NCI-H1105 (cell line): Measurements from ENCODE around the gene MMP15.
"Not testable (repeated sequence)": the region's sequence is repeated elsewhere in the genome, so short reads cannot be mapped to it uniquely, and the experiment has no call there.

Experiments
- DNase-seq: peaks from one replicate; lab custom pipeline; 2025; lab: John Stamatoyannopoulos, UW

Gene MMP15

GRCh38 chr16:58025351-58026138, at the start of gene MMP15:
Gene MMP15, plus strand, starts transcription at chr16:58025754. Its CDS starts 597 bp downstream, at chr16:58026351.
- DNase-seq = peak; percentile 62

- DNase-seq = no peak
These were observed 49.2 kb upstream of the MMP15 start for GRCh38 chr16:57976331-57976796.

- DNase-seq = no peak
These were observed 48.0 kb upstream of the MMP15 start for GRCh38 chr16:57977418-57978069.

GRCh38 chr16:57978070-57978465, 47.5 kb upstream of the MMP15 start:
- DNase-seq = not testable (repeated sequence)

- no peak for DNase-seq
These were observed 46.5 kb upstream of the MMP15 start for GRCh38 chr16:57979006-57979585.

- DNase-seq = no peak
These were observed 43.9 kb upstream of the MMP15 start for GRCh38 chr16:57981636-57982035.

- no peak for DNase-seq
These were observed 43.2 kb upstream of the MMP15 start for GRCh38 chr16:57982385-57982784.

GRCh38 chr16:57984443-57985203, 40.9 kb upstream of the MMP15 start:
- DNase-seq = no peak

- no peak for DNase-seq
These were observed 40.1 kb upstream of the MMP15 start for GRCh38 chr16:57985204-57986181.

- no peak for DNase-seq
These were observed 39.4 kb upstream of the MMP15 start for GRCh38 chr16:57986196-57986595.

- no peak for DNase-seq
These were observed 37.9 kb upstream of the MMP15 start for GRCh38 chr16:57987441-57988177.

- peak; percentile 16 for DNase-seq
These were observed 36.6 kb upstream of the MMP15 start for GRCh38 chr16:57988929-57989328.

GRCh38 chr16:57991551-57992059, 33.9 kb upstream of the MMP15 start:
- DNase-seq = no peak

- no peak for DNase-seq
These were observed 33.5 kb upstream of the MMP15 start for GRCh38 chr16:57992084-57992483.

GRCh38 chr16:57993438-57993837, 32.1 kb upstream of the MMP15 start:
- DNase-seq = peak; percentile 75

GRCh38 chr16:57993897-57994296, 31.7 kb upstream of the MMP15 start:
- no peak for DNase-seq

GRCh38 chr16:57994361-57994760, 31.2 kb upstream of the MMP15 start:
- no peak for DNase-seq

- DNase-seq = no peak
These were observed 30.8 kb upstream of the MMP15 start for GRCh38 chr16:57994778-57995177.

GRCh38 chr16:57995721-57996405, 29.7 kb upstream of the MMP15 start:
- no peak for DNase-seq
